PFSK-1 (cell line): Measurements from ENCODE around the gene CLEC1A.

Experiments
- FOXP2 ChIP-seq: optimal IDR thresholded peaks from 2 replicates; pipeline ENCODE3; 2011; ENCODE audit warnings: borderline replicate concordance, control low read depth, inconsistent platforms; ENCODE audit not compliant: insufficient read depth; ENCODE audit errors: extremely low read length, extremely low read depth
- POLR2AphosphoS5 ChIP-seq: IDR thresholded peaks from 2 replicates; pipeline ENCODE4 v1.6.1; 2012; ENCODE audit warnings: low read depth, mild to moderate bottlenecking, control low read depth, low read length, moderate library complexity
- SIN3A ChIP-seq: IDR thresholded peaks from 2 replicates; pipeline ENCODE4 v1.6.1; 2012; ENCODE audit warnings: mild to moderate bottlenecking, low read length, moderate library complexity, borderline replicate concordance; ENCODE audit not compliant: insufficient read depth
- TAF1 ChIP-seq: IDR thresholded peaks from 2 replicates; pipeline ENCODE4 v1.6.1; 2012; ENCODE audit warnings: low read length, control low read depth, borderline replicate concordance; ENCODE audit not compliant: insufficient read depth
- TF ChIP-seq, protein P1 (sequence below), 2 experiments: IDR thresholded peaks; 2 replicates each; pipeline versions ENCODE4 v1.6.1 to v1.8.0; 2011 to 2012; ENCODE audit warnings: low read depth in 2 of 2, low read length in 2 of 2, control low read depth in 1 of 2, inconsistent platforms in 1 of 2, mild to moderate bottlenecking in 1 of 2, moderate library complexity in 1 of 2; ENCODE audit not compliant: insufficient read depth in 1 of 2

CLEC1A gene

DNA sequence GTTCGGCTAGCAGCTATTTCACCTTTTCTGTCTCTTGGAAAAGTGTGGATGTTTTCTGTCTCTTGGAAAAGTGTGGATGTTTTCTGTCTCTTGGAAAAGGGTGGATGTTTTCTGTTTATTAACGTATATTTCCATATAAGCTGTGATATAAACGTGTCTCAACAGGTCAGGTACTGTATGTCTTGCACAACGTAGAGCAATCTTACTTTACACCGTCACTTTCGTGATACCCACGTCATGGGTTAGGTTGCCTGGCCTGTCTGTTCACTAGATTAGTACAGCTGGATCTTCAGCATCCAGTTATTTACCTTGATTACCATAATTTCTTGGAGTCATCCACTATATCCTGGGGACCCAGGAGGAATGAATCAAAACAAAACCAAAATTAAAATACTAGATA lies 17.1 kb upstream of the CLEC1A start:
- no peak for TF ChIP-seq FOXP2
- TF ChIP-seq, protein P1, sequence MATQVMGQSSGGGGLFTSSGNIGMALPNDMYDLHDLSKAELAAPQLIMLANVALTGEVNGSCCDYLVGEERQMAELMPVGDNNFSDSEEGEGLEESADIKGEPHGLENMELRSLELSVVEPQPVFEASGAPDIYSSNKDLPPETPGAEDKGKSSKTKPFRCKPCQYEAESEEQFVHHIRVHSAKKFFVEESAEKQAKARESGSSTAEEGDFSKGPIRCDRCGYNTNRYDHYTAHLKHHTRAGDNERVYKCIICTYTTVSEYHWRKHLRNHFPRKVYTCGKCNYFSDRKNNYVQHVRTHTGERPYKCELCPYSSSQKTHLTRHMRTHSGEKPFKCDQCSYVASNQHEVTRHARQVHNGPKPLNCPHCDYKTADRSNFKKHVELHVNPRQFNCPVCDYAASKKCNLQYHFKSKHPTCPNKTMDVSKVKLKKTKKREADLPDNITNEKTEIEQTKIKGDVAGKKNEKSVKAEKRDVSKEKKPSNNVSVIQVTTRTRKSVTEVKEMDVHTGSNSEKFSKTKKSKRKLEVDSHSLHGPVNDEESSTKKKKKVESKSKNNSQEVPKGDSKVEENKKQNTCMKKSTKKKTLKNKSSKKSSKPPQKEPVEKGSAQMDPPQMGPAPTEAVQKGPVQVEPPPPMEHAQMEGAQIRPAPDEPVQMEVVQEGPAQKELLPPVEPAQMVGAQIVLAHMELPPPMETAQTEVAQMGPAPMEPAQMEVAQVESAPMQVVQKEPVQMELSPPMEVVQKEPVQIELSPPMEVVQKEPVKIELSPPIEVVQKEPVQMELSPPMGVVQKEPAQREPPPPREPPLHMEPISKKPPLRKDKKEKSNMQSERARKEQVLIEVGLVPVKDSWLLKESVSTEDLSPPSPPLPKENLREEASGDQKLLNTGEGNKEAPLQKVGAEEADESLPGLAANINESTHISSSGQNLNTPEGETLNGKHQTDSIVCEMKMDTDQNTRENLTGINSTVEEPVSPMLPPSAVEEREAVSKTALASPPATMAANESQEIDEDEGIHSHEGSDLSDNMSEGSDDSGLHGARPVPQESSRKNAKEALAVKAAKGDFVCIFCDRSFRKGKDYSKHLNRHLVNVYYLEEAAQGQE (IDR thresholded peaks at IDR 0.05; ENCODE audit: insufficient read depth in 1 of 2, low read depth in 2 of 2, low read length in 2 of 2), result no peak
- TF ChIP-seq TAF1, result no peak
- TF ChIP-seq SIN3A, result no peak
- no peak for TF ChIP-seq POLR2AphosphoS5

DNA sequence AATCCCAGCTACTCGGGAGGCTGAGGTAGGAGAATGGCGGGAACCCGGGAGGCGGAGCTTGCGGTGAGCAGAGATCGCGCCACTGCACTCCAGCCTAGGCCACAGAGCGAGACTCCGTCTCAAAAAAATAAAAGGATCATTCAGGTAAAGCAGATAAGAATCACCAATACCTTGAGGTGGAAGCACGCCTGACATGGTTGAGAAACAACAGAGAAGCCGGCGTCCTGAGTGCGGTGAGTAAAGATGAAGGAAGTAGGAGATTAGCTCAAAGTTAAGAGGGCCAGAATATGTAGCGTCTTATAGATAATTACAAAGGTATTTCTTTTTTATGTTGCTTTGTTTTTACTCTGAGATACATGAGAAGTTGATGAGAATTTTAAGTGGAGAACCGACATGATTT lies 16.5 kb upstream of the CLEC1A start:
- TF ChIP-seq SIN3A, result no peak
- no peak for TF ChIP-seq FOXP2
- TF ChIP-seq TAF1, result no peak
- TF ChIP-seq POLR2AphosphoS5, result no peak
- TF ChIP-seq, protein P1 (IDR thresholded peaks at IDR 0.05; ENCODE audit: insufficient read depth in 1 of 2, low read depth in 2 of 2, low read length in 2 of 2), result no peak

DNA sequence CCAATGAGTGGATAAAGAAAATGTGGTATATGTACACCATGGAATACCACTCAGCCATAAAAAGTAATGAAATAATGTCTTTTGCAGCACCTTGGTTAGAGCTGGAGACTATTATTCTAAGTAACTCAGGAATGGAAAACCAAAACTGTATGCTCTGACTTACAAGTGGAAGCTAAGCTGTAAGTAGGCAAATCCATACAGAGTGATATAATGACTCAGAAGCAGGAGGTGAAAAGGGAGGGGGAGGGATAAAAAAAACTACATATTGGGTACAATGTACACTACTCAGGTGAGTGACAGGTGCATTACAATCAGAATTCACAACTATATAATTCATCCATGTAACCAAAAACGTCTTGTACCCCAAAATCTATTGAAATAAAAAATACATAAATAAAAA lies 15.1 kb upstream of the CLEC1A start:
- TF ChIP-seq SIN3A, result no peak
- TF ChIP-seq, protein P1 (IDR thresholded peaks at IDR 0.05; ENCODE audit: insufficient read depth in 1 of 2, low read depth in 2 of 2, low read length in 2 of 2), result no peak
- TF ChIP-seq FOXP2, result no peak
- TF ChIP-seq TAF1, result no peak
- TF ChIP-seq POLR2AphosphoS5, result no peak

GRCh38 chr12:10113075-10113474 lies 14.3 kb upstream of the CLEC1A start:
- TF ChIP-seq, protein P1 (IDR thresholded peaks at IDR 0.05; ENCODE audit: insufficient read depth in 1 of 2, low read depth in 2 of 2, low read length in 2 of 2), result no peak

DNA sequence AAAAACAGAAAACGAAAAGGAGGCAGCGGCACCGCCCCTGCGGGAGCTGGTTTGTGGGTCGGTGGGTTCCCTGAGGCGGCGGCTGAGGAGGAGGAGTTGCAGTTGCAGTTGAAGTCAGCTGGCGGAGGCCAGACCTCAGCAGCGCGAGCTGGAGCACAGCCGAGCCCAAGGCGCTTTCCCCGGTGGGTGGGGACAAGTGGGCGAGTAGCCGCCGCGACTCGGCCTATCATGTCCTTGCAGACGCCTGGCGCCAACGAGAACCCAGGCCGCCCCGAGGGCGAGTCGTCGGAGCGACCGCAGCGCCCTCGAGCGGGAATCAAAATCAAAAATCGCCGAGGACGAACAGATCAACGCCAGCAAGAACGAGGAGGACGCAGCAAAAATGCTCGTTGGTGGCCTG lies 12.7 kb upstream of the CLEC1A start:
- TF ChIP-seq SIN3A (no peak), FOXP2 (no peak), POLR2AphosphoS5 (no peak), TAF1 (no peak)
- TF ChIP-seq, protein P1 (IDR thresholded peaks at IDR 0.05; ENCODE audit: insufficient read depth in 1 of 2, low read depth in 2 of 2, low read length in 2 of 2), result no peak
